Measurements from ENCODE around the gene SLC43A1.
A peak's percentile ranks its signal among the peaks of the same experiment; 100 is the strongest.

SLC43A1 gene

GRCh38 chr11:57493507-57494503 is 21.7 kb downstream of the SLC43A1 start:
- Mint-ChIP-seq H3K4me1 (peaks cover 9% of the 10 kb centered on the region), H3K27ac (peak overlapping the region; percentile 82), H3K4me3 (no peak overlapping the region), H3K9me3 (no peaks in the 10 kb centered on the region), H3K36me3 (peaks cover 26% of the 10 kb centered on the region)
- DNase-seq (ENCODE audit: low spot score in 2 of 2) (peak; percentile 62 to 88), ATAC-seq (peak; percentile 75)

DNA sequence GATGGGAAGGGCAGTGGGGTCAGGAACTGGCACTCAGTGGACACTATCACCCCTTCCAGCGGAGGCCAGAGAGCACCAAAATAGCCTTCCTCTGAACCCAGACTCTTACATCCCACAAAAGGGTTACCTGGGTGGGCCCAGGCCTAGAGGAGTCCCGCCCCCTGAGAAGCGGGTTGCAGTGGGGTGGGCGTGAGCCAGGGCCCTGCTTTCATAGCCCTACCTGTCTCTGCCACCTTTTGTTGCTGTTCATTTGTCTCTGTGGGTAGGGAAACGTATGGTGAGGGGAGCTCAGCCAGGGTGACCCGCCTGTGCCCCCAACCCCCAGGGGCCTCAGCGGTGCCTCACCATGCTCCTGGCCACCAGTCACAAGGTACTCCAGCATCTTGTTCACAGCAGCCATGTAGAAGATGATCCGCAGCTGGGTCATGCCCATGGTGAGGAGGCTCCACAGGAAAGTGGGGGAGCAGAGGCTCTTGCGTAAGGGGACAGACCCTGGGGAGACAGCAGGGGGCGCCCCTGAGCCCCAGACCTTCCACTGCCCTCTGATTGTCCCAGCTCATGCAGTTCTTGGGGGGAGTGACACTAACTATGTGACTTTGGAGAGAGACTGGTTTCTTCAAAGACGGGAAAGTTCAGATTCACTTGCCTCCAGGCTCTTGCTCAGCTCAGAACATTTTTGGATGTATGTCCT is 24.0 kb downstream of the SLC43A1 start:
- ATAC-seq, result peak; percentile 76
- Mint-ChIP-seq H3K36me3 (peaks cover 23% of the 10 kb centered on the region), H3K4me1 (peaks cover 9% of the 10 kb centered on the region), H3K27ac (no peak overlapping the region), H3K9me3 (no peaks in the 10 kb centered on the region), H3K4me3 (no peak overlapping the region)
- peak; percentile 48 to 79 for DNase-seq (ENCODE audit: low spot score in 2 of 2)

GRCh38 chr11:57490456-57491248 is 24.9 kb downstream of the SLC43A1 start:
- H3K4me1 Mint-ChIP-seq, result peaks cover 9% of the 10 kb centered on the region
- no peak overlapping the region for H3K27ac Mint-ChIP-seq
- DNase-seq (ENCODE audit: low spot score in 2 of 2), result no peak
- ATAC-seq, result no peak
- H3K4me3 Mint-ChIP-seq, result no peak overlapping the region
- peaks cover 27% of the 10 kb centered on the region for H3K36me3 Mint-ChIP-seq
- H3K9me3 Mint-ChIP-seq, result no peaks in the 10 kb centered on the region

DNA sequence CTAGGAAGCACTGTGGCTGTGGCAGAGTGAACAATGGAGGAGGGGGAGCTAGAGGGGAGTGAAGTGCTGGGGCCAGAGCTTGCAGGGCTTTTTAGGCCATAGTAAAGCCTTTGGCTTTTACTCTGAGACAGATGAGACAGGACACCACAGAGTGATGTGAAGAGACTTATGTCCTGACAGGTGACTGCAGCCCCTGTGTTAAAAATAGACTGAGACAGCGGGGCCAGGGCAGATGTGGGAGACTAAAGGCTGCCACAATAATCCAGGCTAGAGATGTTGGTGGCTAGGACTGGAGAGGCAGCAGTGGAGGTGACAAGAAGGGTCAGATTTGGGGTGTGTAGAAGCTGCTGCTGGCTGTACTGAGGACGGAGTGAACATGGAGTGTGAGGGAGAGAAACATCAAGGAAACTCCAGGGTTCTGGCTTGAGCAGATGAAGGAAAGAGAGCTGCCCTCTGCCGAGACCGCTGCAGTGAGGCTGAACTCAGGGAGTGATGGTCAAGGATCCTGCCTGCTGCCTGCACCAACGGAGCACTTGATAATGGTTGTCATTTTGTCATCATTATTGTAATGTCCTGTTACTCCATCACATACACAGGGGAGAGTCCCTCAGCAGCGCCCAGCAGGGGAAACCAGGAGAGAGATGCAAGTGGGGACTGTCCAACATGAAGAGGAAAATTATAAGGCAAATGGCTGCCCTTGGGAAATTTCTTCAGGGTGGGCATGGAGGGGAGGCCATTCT is 27.4 kb downstream of the SLC43A1 start:
- Mint-ChIP-seq H3K9me3 (no peaks in the 10 kb centered on the region), H3K27ac (no peak overlapping the region), H3K4me1 (no peaks in the 10 kb centered on the region), H3K4me3 (no peak overlapping the region), H3K36me3 (peaks cover 40% of the 10 kb centered on the region)
- ATAC-seq, result no peak
- no peak for DNase-seq (ENCODE audit: low spot score in 2 of 2)

- ATAC-seq, result no peak
- H3K4me3 Mint-ChIP-seq, result no peak overlapping the region
- H3K27ac Mint-ChIP-seq, result no peak overlapping the region
- no peaks in the 10 kb centered on the region for H3K9me3 Mint-ChIP-seq
- H3K36me3 Mint-ChIP-seq, result peaks cover 40% of the 10 kb centered on the region
- no peaks in the 10 kb centered on the region for H3K4me1 Mint-ChIP-seq
- no peak for DNase-seq (ENCODE audit: low spot score in 2 of 2)
These were observed 28.3 kb downstream of the SLC43A1 start for GRCh38 chr11:57487021-57487778.

DNA sequence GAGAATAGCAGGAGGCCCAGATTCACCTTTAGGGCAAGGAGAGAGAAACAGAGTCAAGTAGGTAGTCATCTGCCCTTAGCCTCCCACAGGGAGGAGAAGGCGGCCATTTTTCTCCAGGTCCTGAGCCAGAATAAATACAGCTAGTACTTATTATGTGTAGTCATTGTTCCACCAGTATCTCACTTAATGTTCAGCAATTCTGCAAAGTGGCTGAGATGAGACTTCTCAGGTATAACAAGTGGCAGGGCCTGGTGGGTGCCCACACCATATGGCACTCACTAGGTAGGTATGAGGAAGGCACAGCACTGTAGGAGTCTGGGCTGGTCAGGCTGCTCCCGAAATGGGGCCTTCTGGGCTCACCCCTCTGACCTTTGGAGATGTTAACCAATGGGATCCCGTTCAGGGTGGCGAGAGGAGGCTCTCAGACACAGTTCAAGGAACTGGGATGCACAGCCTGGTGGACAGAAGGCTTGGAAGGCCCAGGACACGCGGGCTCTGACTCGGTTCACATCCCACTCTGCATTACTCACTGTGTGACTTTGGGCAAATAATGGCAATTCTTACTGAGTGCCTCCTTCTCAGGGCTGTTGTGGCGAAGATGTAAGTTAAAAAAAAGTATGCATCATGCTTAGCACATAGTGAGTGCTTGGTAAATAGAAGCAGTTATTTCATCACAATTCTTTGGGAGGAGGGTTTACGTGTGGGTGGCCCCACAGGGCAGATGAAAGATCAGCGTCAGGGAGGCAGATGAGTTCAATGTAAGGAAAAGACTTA is 30.1 kb downstream of the SLC43A1 start:
- Mint-ChIP-seq H3K4me3 (no peak overlapping the region), H3K4me1 (peaks cover 1% of the 10 kb centered on the region), H3K27ac (no peak overlapping the region), H3K9me3 (no peaks in the 10 kb centered on the region), H3K36me3 (peaks cover 33% of the 10 kb centered on the region)
- ATAC-seq, result no peak
- DNase-seq (ENCODE audit: low spot score in 2 of 2), result no peak

DNA sequence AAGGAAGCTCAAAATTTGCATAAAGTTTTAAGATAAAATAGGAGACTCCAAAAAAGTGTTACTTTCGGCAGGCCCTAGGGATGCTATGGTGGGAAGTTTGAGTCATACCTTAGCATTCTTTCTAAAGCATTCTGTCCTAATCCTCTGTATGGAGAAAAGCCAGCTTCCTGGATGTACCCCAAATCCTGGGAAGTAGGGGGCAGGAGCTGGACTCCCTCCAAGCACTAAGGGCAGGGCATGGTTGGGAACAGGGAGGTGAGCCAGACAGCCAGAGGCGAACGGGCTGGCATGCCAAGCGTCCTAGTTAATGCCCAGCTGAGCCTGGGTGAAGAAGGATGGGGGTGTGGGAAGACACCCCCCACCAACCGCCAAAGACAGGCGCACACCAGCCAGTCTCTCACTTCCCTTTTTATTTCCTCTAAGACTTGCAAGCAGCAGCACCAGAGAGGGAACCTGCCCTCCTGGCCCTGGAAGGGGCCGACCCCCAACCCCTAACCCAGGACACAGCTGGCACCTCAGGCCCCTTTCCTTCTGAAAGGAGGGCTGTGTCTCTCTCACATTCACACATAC is 31.3 kb downstream of the SLC43A1 start:
- Mint-ChIP-seq H3K4me1 (peaks cover 7% of the 10 kb centered on the region), H3K4me3 (no peak overlapping the region), H3K9me3 (no peaks in the 10 kb centered on the region), H3K27ac (no peak overlapping the region), H3K36me3 (peaks cover 24% of the 10 kb centered on the region)
- no peak for ATAC-seq
- no peak for DNase-seq (ENCODE audit: low spot score in 2 of 2)

- Mint-ChIP-seq H3K27ac (no peak overlapping the region), H3K4me1 (peaks cover 7% of the 10 kb centered on the region), H3K9me3 (no peaks in the 10 kb centered on the region), H3K36me3 (peaks cover 18% of the 10 kb centered on the region), H3K4me3 (no peak overlapping the region)
- no peak for DNase-seq (ENCODE audit: low spot score in 2 of 2)
- no peak for ATAC-seq
These were observed 32.0 kb downstream of the SLC43A1 start for GRCh38 chr11:57483562-57483918.

DNA sequence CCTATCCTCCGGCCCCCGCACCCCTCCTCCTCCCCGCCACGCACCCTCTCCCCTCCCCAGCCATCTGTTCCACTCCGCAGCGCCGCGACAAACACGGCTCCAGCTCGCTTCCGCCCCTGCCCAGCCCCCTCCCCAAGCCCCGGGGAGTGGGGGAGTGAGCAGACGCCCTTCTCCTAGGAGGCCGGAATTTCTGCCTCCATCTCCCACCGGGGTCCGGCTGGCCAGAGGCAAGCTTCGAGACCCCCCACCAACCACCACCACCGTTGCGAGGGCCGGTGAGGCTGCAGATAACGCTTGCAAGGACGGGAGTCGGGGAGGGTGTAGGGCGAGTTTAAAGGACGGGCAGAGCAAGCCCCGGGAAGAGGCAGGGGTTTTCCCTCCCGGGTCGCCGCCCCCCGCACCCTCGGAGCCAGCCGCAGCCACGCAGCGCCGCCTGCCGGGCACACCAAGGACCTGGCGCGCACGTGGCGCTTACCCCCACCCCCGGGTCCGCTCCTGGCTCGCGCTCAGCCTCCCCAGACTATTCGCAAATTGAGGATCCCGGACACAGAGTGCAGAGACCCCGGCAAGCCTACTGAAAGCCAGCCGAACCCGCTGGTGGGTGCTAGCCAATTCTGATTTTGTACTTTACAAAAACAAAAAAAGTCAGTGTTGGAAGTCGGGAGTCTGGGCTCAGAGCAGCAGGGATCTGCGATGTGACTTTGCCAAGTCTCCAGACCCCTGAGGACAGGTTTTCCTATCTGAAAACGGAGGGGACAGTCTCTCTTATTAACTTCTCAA is 32.5 kb downstream of the SLC43A1 start:
- H3K9me3 Mint-ChIP-seq, result no peaks in the 10 kb centered on the region
- DNase-seq (ENCODE audit: low spot score in 2 of 2) (peak; percentile 44 to 68), ATAC-seq (peak; percentile 65)
- H3K4me3 Mint-ChIP-seq, result no peak overlapping the region
- peaks cover 17% of the 10 kb centered on the region for H3K36me3 Mint-ChIP-seq
- peaks cover 7% of the 10 kb centered on the region for H3K4me1 Mint-ChIP-seq
- H3K27ac Mint-ChIP-seq, result no peak overlapping the region

GRCh38 chr11:57481915-57482781 is 33.4 kb downstream of the SLC43A1 start:
- DNase-seq (ENCODE audit: low spot score in 2 of 2) (no peak), ATAC-seq (no peak)
- Mint-ChIP-seq H3K4me1 (peaks cover 8% of the 10 kb centered on the region), H3K27ac (no peak overlapping the region), H3K36me3 (peaks cover 17% of the 10 kb centered on the region), H3K9me3 (no peaks in the 10 kb centered on the region), H3K4me3 (no peak overlapping the region)

GRCh38 chr11:57481315-57481714 is 34.2 kb downstream of the SLC43A1 start:
- Mint-ChIP-seq H3K4me1 (peaks cover 15% of the 10 kb centered on the region), H3K27ac (no peak overlapping the region), H3K9me3 (no peaks in the 10 kb centered on the region), H3K36me3 (peaks cover 17% of the 10 kb centered on the region), H3K4me3 (no peak overlapping the region)
- no peak for DNase-seq (ENCODE audit: low spot score in 2 of 2)
- ATAC-seq, result no peak
